ENCODE measurements around the gene CYTH1. TPM values are rescaled to one million over a fixed set of nuclear protein-coding genes. Genes with fewer than 3 reads are reported as not detected.

CYTH1 gene
- total RNA-seq, 2 experiments from 2014 or later, result 73.0 to 148 TPM

DNA sequence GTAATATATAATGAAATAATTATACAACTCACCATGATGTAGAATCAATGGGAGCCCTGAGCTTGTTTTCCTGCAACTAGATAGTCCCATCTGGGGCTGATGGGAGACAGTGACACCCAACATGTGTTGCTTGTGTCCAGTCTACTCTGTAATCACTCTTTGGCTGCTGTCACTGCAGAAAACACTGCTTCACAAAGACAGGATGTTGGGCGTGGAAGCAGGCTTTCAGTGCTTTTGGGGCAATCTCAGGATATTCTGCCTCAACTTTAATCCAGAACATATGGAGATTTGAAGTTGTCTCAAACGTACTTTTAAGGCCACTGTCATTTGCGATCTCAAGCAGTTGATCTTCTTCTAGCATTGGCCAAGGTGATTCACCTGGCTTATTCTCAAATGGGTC, 94.9 kb downstream of the CYTH1 start:
- no peak for DNase-seq (ENCODE audit: low spot score)
- H3K27ac ChIP-seq (ENCODE audit: low read depth, low read length, poor library complexity, severe bottlenecking), result no peak overlapping the region
- no peaks in the 10 kb centered on the region for H3K79me2 ChIP-seq (ENCODE audit: insufficient read depth, low read depth, low read length)
- H3K4me3 ChIP-seq (ENCODE audit: low read depth, low read length, poor library complexity, severe bottlenecking), result no peak overlapping the region
- H3K9me2 ChIP-seq (ENCODE audit: insufficient read depth, low read length), result no peaks in the 10 kb centered on the region
- no peak for TF ChIP-seq EZH2phosphoT487 (IDR thresholded peaks at IDR 0.05; ENCODE audit: borderline replicate concordance, low read depth, low read length)
- TF ChIP-seq, protein P1, sequence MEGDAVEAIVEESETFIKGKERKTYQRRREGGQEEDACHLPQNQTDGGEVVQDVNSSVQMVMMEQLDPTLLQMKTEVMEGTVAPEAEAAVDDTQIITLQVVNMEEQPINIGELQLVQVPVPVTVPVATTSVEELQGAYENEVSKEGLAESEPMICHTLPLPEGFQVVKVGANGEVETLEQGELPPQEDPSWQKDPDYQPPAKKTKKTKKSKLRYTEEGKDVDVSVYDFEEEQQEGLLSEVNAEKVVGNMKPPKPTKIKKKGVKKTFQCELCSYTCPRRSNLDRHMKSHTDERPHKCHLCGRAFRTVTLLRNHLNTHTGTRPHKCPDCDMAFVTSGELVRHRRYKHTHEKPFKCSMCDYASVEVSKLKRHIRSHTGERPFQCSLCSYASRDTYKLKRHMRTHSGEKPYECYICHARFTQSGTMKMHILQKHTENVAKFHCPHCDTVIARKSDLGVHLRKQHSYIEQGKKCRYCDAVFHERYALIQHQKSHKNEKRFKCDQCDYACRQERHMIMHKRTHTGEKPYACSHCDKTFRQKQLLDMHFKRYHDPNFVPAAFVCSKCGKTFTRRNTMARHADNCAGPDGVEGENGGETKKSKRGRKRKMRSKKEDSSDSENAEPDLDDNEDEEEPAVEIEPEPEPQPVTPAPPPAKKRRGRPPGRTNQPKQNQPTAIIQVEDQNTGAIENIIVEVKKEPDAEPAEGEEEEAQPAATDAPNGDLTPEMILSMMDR (conservative IDR thresholded peaks at IDR 0.05; ENCODE audit: low read length), result no peak
- BruUV-seq (replicated peaks), result no TSS peak
- ChIA-PET CTCF (ENCODE audit: unreplicated experiment) (no interaction called here), POLR2A (no interaction called here)
- H3K9me3 ChIP-seq (ENCODE audit: low read length), result no peaks in the 10 kb centered on the region
- H3K4me2 ChIP-seq (ENCODE audit: low read length), result no peak overlapping the region
- peaks cover 16% of the 10 kb centered on the region for H3K4me1 ChIP-seq (ENCODE audit: insufficient read depth, low read length, poor library complexity, severe bottlenecking)
- H3K36me3 ChIP-seq (ENCODE audit: insufficient read depth, low read length), result peaks cover 79% of the 10 kb centered on the region
- intact Hi-C loops (cut with micrococcal nuclease; ENCODE audit: unreplicated experiment), result no loop called here
- no peaks in the 10 kb centered on the region for H4K20me1 ChIP-seq (ENCODE audit: insufficient read depth, low read length)
- no peak overlapping the region for H2AFZ ChIP-seq (ENCODE audit: low read length)

DNA sequence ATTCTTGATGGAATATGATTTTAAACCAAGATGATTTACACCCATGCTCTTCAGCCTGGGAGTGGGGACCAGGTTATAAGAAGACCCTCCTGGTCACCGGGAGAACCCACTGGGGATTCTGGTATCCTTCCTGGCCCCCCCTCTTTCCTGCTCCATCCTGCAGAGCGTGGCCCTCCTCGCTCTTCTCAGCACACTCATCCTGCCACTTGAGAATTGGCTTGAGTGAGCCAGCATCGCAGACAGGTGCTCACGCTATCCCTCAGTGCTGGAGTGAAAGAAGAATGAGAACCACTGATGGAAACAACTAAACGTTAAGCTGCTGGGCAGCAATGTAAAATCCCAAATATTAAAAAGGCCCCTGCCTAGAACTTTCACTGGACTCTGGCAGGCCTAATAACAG, 98.0 kb downstream of the CYTH1 start:
- Histone ChIP-seq H2AFZ (ENCODE audit: low read length) (no peak overlapping the region), H3K4me1 (ENCODE audit: insufficient read depth, low read length, poor library complexity, severe bottlenecking) (peaks cover 16% of the 10 kb centered on the region), H3K36me3 (ENCODE audit: insufficient read depth, low read length) (peaks cover 80% of the 10 kb centered on the region), H4K20me1 (ENCODE audit: insufficient read depth, low read length) (no peaks in the 10 kb centered on the region), H3K9me3 (ENCODE audit: low read length) (no peaks in the 10 kb centered on the region), H3K9me2 (ENCODE audit: insufficient read depth, low read length) (no peaks in the 10 kb centered on the region), H3K79me2 (ENCODE audit: insufficient read depth, low read depth, low read length) (no peaks in the 10 kb centered on the region), H3K4me2 (ENCODE audit: low read length) (no peak overlapping the region), H3K4me3 (ENCODE audit: low read depth, low read length, poor library complexity, severe bottlenecking) (no peak overlapping the region), H3K27ac (ENCODE audit: low read depth, low read length, poor library complexity, severe bottlenecking) (no peak overlapping the region)
- intact Hi-C loops (cut with micrococcal nuclease; ENCODE audit: unreplicated experiment), result no loop called here
- ChIA-PET CTCF (ENCODE audit: unreplicated experiment) (no interaction called here), POLR2A (interaction anchor here (0.6 kb wide), 1 partner anchor 48 kb away, joined by 5 read pairs; no protein-coding TSS in a partner anchor)
- no peak for TF ChIP-seq EZH2phosphoT487 (IDR thresholded peaks at IDR 0.05; ENCODE audit: borderline replicate concordance, low read depth, low read length)
- TF ChIP-seq, protein P1 (conservative IDR thresholded peaks at IDR 0.05; ENCODE audit: low read length), result no peak
- no TSS peak for BruUV-seq (replicated peaks)
- no peak for DNase-seq (ENCODE audit: low spot score)

DNA sequence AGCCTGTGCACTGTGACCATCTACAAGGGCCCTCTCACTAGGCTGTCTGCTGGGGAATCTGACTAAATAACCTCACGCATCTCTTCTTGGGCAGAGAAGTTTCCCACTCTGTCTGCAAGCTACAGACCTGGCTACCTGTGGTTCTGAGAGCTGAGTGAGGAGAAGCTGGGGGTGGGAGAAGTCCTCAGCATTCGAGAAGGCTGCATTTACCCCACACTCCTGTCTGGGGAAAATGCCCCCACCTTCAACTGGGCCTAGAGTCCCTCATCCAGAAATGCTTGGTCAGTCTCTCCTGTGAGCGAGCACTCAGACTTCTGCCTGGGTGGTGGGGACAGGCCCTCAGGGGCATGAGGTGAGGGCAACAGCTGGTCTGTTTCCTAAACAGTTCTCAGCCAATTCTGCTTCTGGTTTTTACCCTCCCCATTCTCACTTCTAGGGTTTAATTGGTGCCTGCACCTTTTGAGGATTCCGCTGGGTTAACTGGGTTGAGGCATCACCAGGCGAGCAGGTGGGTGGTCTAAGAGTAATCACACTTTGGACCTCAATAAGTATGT, 98.6 kb downstream of the CYTH1 start:
- Histone ChIP-seq H4K20me1 (ENCODE audit: insufficient read depth, low read length) (no peaks in the 10 kb centered on the region), H3K4me3 (ENCODE audit: low read depth, low read length, poor library complexity, severe bottlenecking) (no peak overlapping the region), H3K9me2 (ENCODE audit: insufficient read depth, low read length) (no peaks in the 10 kb centered on the region), H2AFZ (ENCODE audit: low read length) (no peak overlapping the region), H3K79me2 (ENCODE audit: insufficient read depth, low read depth, low read length) (no peaks in the 10 kb centered on the region), H3K27ac (ENCODE audit: low read depth, low read length, poor library complexity, severe bottlenecking) (no peak overlapping the region), H3K9me3 (ENCODE audit: low read length) (no peaks in the 10 kb centered on the region), H3K4me2 (ENCODE audit: low read length) (no peak overlapping the region), H3K36me3 (ENCODE audit: insufficient read depth, low read length) (peaks cover 80% of the 10 kb centered on the region), H3K4me1 (ENCODE audit: insufficient read depth, low read length, poor library complexity, severe bottlenecking) (peaks cover 16% of the 10 kb centered on the region)
- intact Hi-C loops (cut with micrococcal nuclease; ENCODE audit: unreplicated experiment), result no loop called here
- no peak for DNase-seq (ENCODE audit: low spot score)
- TF ChIP-seq, protein P1 (conservative IDR thresholded peaks at IDR 0.05; ENCODE audit: low read length), result no peak
- ChIA-PET CTCF (ENCODE audit: unreplicated experiment) (no interaction called here), POLR2A (interaction anchor here (0.6 kb wide), 1 partner anchor 48 kb away, joined by 5 read pairs; no protein-coding TSS in a partner anchor)
- BruUV-seq (replicated peaks), result no TSS peak

Measured in OCI-LY7 (cell line).